HFFc6 (cell line): ENCODE data around the gene PCGF1. TPM values are rescaled to one million over a fixed set of nuclear protein-coding genes. Genes with fewer than 3 reads are reported as not detected.

Experiments used
- DNase-seq: peaks from one replicate; pipeline ENCODE4 v3.0.0-alpha.2; 2018
- H3K27ac Mint-ChIP-seq: 2 replicates; pipeline ENCODE4 v1.8.0; 2020; ENCODE audit warnings: mild to moderate bottlenecking, mixed read lengths
- H3K27me3 Mint-ChIP-seq: 2 replicates; pipeline ENCODE4 v1.8.0; 2021; ENCODE audit warnings: mild to moderate bottlenecking, moderate library complexity, mixed read lengths; ENCODE audit not compliant: insufficient read depth
- H3K36me3 Mint-ChIP-seq: 2 replicates; pipeline ENCODE4 v1.8.0; 2021; ENCODE audit warnings: low read depth, mixed read lengths
- H3K4me1 Mint-ChIP-seq: 2 replicates; pipeline ENCODE4 v1.8.0; 2020; ENCODE audit warnings: low read depth, mixed read lengths
- H3K4me3 Mint-ChIP-seq: 2 replicates; pipeline ENCODE4 v1.8.0; 2020; ENCODE audit warnings: mild to moderate bottlenecking, moderate library complexity, mixed read lengths
- H3K9me3 Mint-ChIP-seq: 2 replicates; pipeline ENCODE4 v1.8.0; 2020; ENCODE audit warnings: mild to moderate bottlenecking, mixed read lengths
- total RNA-seq, 6 experiments: library from RNA; stranded (reverse); fragmentation: NEBNext Ultra II Directional; extraction: Animal tissue kit (Norgen Biotek cat#: 25700); gene quantifications; 2 replicates in 1 of 6; 3 replicates in 5 of 6; pipeline ENCODE4 v1.2.3, GENCODE V29; 2021
- TF ChIP-seq, protein P1 (sequence below): fragments of 200-600 bp; sonication (generic); IDR thresholded peaks from 2 replicates; pipeline ENCODE4 v1.5.0; 2021; ENCODE audit warnings: antibody characterized with exemption, mild to moderate bottlenecking

The PCGF1 gene
- total RNA-seq, 6 experiments from 2014 or later = 26.0 to 33.8 (median 29.3) TPM

DNA sequence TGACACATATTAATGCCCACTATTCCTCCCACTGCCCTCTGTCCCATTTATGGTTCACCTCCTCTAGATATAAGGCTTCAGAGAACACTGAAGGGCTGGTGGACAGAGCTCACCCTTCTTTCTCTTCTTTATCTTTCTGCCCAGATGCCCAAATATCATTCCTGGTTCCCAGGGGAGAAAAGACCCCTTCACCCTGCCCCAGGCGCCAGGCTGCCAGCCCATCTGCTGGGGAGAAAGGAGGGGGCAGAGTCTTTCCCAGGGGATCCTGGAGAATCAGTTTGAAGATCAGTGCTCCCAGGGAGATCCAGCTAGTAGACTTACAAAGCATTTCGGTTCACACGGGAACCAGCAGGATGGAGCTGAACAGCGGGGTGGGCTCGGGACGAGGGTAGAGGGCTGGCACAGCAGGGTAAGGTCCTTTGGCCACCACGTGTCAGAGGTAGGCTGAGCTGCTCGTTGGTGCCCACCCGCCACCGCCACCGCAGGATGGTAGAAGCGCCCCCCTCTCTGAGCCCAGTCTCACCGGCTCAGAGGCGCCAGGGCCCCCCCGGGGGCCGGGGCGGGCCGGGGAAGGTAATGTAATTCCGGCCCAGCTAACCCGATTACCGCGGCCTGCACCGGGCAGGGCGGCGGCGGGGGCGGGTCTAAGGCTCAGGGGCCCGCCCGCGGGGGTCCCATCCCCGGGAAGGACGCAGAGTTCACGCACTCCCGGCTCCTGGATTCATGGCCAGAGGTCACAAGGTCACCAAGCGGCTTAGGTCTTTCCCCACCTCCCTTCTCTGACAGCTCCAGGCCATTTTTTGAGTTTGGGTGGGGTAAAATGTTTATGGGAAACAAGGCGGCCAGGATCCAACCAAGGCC, 5.5 kb upstream of the PCGF1 start:
- Mint-ChIP-seq H3K4me1 (peaks cover 25% of the 10 kb centered on the region), H3K27ac (no peak overlapping the region), H3K9me3 (no peaks in the 10 kb centered on the region), H3K27me3 (peaks cover 42% of the 10 kb centered on the region), H3K4me3 (no peak overlapping the region), H3K36me3 (peaks cover 5% of the 10 kb centered on the region; the same call in 1 of the 2 replicates)
- no peak for DNase-seq
- TF ChIP-seq, protein P1, sequence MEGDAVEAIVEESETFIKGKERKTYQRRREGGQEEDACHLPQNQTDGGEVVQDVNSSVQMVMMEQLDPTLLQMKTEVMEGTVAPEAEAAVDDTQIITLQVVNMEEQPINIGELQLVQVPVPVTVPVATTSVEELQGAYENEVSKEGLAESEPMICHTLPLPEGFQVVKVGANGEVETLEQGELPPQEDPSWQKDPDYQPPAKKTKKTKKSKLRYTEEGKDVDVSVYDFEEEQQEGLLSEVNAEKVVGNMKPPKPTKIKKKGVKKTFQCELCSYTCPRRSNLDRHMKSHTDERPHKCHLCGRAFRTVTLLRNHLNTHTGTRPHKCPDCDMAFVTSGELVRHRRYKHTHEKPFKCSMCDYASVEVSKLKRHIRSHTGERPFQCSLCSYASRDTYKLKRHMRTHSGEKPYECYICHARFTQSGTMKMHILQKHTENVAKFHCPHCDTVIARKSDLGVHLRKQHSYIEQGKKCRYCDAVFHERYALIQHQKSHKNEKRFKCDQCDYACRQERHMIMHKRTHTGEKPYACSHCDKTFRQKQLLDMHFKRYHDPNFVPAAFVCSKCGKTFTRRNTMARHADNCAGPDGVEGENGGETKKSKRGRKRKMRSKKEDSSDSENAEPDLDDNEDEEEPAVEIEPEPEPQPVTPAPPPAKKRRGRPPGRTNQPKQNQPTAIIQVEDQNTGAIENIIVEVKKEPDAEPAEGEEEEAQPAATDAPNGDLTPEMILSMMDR = no peak

DNA sequence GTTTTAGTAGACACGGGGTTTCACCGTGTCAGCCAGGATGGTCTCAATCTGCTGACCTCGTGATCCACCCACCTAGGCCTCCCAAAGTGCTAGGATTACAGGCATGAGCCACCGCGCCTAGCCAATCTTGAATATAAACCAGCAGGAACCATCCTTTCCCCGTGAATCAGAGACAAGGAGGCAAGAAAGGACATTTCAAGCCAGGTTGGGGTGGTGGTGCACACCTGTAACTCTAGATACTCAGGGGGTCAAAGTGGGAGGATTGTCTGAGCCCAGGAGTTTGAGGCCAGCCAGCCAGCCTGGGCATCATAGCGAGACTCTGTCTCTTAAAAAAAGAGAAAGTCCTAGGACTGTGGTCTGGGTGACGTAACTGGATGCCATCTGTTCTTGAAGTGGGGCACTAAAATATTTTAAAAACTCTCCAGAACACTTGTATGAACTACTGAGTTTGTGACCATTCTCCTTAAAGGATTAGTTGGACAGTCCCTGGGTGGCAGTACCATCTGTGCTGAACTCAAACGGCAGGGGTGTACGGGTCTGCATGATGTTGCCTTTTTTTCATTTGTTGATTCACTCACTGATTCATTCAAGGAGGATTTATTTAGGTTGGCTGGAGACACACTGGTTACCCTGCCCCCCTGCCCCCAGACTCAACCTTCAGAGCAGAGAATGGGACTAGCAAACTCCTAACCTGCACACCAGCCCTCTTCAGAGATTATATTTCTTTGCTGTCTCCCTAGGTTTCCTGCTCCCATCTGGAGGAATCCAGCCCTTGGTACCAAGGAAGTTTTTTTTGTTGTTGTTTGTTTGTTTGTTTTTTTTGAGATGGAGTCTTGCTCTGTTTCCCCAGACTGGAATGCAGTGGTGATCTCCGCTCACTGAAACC, 3.9 kb upstream of the PCGF1 start:
- DNase-seq = no peak
- TF ChIP-seq, protein P1 = no peak
- Mint-ChIP-seq H3K27me3 (peaks cover 29% of the 10 kb centered on the region), H3K4me3 (no peak overlapping the region; the same call in 1 of the 2 replicates), H3K4me1 (peaks cover 33% of the 10 kb centered on the region), H3K27ac (no peak overlapping the region), H3K36me3 (peaks cover 6% of the 10 kb centered on the region), H3K9me3 (no peaks in the 10 kb centered on the region)

DNA sequence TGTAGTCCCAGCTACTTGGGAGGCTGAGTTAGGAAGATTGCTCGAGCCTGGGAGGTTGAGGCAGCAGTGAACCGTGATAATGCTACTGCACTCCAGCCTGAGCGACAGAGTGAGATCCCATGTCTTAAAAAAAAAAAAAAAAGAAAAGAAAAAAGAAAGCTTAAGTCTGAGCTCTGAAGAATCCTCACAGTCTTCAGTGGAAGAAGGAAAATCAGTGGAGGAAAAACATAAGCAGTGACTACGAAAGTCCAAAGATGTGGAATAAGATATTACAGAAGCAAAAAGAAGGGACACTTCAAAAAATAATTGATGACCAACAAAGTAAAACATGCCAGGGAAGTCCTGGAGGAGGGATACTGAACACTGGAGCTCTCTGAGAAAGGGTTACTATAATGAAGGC, 2.8 kb upstream of the PCGF1 start:
- Mint-ChIP-seq H3K27me3 (peaks cover 24% of the 10 kb centered on the region), H3K36me3 (peaks cover 8% of the 10 kb centered on the region), H3K9me3 (no peaks in the 10 kb centered on the region), H3K4me1 (peaks cover 42% of the 10 kb centered on the region), H3K4me3 (no peak overlapping the region), H3K27ac (no peak overlapping the region)
- TF ChIP-seq, protein P1 = no peak
- DNase-seq = no peak

DNA sequence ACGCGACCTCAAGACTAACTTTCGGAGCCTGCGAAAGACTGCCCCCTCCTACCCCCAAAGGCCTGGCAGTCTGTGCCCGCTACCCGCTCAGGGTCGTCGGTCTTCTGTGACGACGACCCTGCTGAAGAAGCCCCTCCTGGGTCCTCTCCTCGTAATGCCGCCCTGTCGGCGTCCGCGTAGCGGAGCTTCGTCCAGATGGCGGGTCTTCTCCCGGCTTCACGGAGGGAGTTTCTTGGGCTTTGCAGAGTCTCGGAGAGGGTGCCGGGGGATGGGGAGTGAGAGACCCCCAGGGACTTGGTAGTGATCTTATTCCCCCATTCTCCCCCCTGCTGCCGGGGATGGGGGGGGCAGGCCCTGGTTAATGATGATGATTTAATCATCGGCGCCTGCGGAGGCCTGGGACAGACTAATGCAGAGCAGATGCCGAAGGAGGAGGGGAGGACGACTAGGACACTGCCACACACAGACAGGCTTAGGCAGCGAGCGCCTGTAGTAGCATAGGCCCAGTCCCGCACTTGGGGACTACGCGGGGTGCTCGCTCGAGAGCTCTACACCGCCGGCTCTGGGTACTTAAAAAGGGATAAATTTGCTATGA, 528 bp upstream of the PCGF1 start:
- peak; percentile 58 for DNase-seq
- H3K36me3 Mint-ChIP-seq = peaks cover 22% of the 10 kb centered on the region
- TF ChIP-seq, protein P1 = no peak
- peaks cover 63% of the 10 kb centered on the region for H3K4me1 Mint-ChIP-seq
- peak overlapping the region; percentile 100 for H3K27ac Mint-ChIP-seq
- H3K9me3 Mint-ChIP-seq = no peaks in the 10 kb centered on the region
- peaks cover 17% of the 10 kb centered on the region for H3K27me3 Mint-ChIP-seq
- H3K4me3 Mint-ChIP-seq = peak overlapping the region; percentile 98

DNA sequence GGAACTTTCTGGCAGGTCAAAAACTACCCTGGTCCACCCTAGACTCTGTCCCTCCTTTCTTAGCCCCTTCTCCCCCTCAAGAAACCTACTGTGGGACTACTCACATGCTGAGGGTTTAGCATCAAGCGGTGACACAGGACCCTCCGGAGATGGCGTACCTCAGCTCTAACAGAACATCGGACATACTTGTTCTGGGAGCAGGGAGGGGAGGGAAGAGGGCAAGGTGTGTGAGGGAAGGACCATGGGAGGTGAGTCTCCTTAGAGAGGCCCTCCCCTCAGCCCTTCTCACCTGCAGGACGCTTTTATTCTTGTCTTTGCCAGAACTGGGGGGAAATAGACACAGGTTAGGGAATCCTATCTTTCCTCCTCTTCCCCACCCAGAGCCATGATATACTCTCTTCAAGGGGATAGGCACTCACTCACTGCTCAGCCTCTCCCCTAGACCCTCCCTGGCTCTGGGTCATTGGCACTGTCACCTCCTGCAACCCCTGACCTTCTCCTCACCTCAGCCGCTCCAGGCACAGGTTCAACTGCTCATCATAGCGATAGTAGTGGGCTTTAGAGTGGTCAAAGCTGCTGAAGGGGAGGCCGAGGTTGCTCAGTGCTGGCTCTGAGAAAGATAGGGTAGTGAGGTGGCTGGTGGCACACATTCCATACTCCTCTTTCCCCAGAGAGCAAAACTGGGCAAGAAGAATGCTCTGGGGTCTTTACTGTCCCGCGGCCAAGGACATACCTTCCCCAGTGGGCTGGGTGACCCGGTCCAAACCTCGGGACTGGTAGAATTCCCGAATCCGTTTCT, 1.8 kb downstream of the PCGF1 start:
- Mint-ChIP-seq H3K27me3 (peaks cover 12% of the 10 kb centered on the region), H3K27ac (no peak overlapping the region), H3K36me3 (peaks cover 22% of the 10 kb centered on the region), H3K4me1 (peaks cover 59% of the 10 kb centered on the region), H3K4me3 (peak overlapping the region; percentile 98), H3K9me3 (no peaks in the 10 kb centered on the region)
- DNase-seq = no peak
- TF ChIP-seq, protein P1 = no peak
